WTC11 (cell line): ENCODE measurements around the gene FASN.

Experiments used
- ATF6 ChIP-seq: sonication (generic); formaldehyde crosslinking; IDR thresholded peaks from 2 replicates; pipeline ENCODE4 v1.8.1; 2023; ENCODE audit warnings: mild to moderate bottlenecking, missing genetic modification reagents
- CBFB ChIP-seq: sonication (generic); formaldehyde crosslinking; IDR thresholded peaks from 2 replicates; pipeline ENCODE4 v1.8.1; 2022; ENCODE audit warnings: mild to moderate bottlenecking, low read depth, missing genetic modification reagents
- CREB1 ChIP-seq: sonication (generic); formaldehyde crosslinking; IDR thresholded peaks from 2 replicates; pipeline ENCODE4 v1.8.0; 2023; ENCODE audit warnings: mild to moderate bottlenecking, missing genetic modification reagents
- CTCF ChIP-seq: fragments of 200-600 bp; IDR thresholded peaks from 2 replicates; pipeline ENCODE4 v1.8.0; 2022; ENCODE audit warnings: antibody characterized with exemption
- ETV6 ChIP-seq: sonication (generic); formaldehyde crosslinking; IDR thresholded peaks from 2 replicates; pipeline ENCODE4 v1.8.1; 2022; ENCODE audit warnings: mild to moderate bottlenecking, missing genetic modification reagents
- MAX ChIP-seq: sonication (generic); formaldehyde crosslinking; IDR thresholded peaks from 2 replicates; pipeline ENCODE4 v1.8.0; 2022; ENCODE audit warnings: mild to moderate bottlenecking, missing genetic modification reagents
- NFYB ChIP-seq: sonication (generic); formaldehyde crosslinking; conservative IDR thresholded peaks from 2 replicates; pipeline ENCODE4 v1.8.0; 2022; ENCODE audit warnings: low read depth, missing genetic modification reagents
- NR1H2 ChIP-seq: sonication (generic); formaldehyde crosslinking; IDR thresholded peaks from 2 replicates; pipeline ENCODE4 v1.9.0; 2021; ENCODE audit warnings: mild to moderate bottlenecking, moderate library complexity, missing genetic modification reagents
- SMAD4 ChIP-seq: sonication (generic); formaldehyde crosslinking; IDR thresholded peaks from 2 replicates; pipeline ENCODE4 v1.8.0; 2022; ENCODE audit warnings: mild to moderate bottlenecking, missing genetic modification reagents
- SP1 ChIP-seq: sonication (generic); formaldehyde crosslinking; conservative IDR thresholded peaks from 2 replicates; pipeline ENCODE4 v1.8.1; 2022; ENCODE audit warnings: missing genetic modification reagents
- USF2 ChIP-seq: sonication (generic); formaldehyde crosslinking; IDR thresholded peaks from 2 replicates; pipeline ENCODE4 v1.8.1; 2023; ENCODE audit warnings: mild to moderate bottlenecking, missing genetic modification reagents, moderate library complexity
- ZBTB21 ChIP-seq: sonication (generic); formaldehyde crosslinking; IDR thresholded peaks from 2 replicates; pipeline ENCODE4 v1.8.1; 2023; ENCODE audit warnings: mild to moderate bottlenecking, missing genetic modification reagents, borderline replicate concordance

- TF ChIP-seq NFYB (CRISPR knock-in tag) (no peak), CTCF (no peak), SMAD4 (no peak), ZBTB21 (no peak), CREB1 (no peak), ATF6 (CRISPR knock-in tag) (no peak), CBFB (CRISPR knock-in tag) (no peak), USF2 (no peak), SP1 (no peak), ETV6 (CRISPR knock-in tag) (no peak), MAX (CRISPR knock-in tag) (no peak), NR1H2 (CRISPR knock-in tag) (no peak)
These were observed 68.6 kb downstream of the FASN start for GRCh38 chr17:82029391-82029790.
